VCaP (cell line): ENCODE results near the gene MAP4K4.

Experiments
- H3K27ac ChIP-seq: fragments of 450-650 bp; 2 replicates; pipeline ENCODE4 v1.5.1; 2017
- CTCF ChIP-seq: fragments of 450-650 bp; conservative IDR thresholded peaks from 2 replicates; pipeline ENCODE4 v1.5.1; 2017; ENCODE audit warnings: mild to moderate bottlenecking, moderate library complexity

Gene MAP4K4

DNA sequence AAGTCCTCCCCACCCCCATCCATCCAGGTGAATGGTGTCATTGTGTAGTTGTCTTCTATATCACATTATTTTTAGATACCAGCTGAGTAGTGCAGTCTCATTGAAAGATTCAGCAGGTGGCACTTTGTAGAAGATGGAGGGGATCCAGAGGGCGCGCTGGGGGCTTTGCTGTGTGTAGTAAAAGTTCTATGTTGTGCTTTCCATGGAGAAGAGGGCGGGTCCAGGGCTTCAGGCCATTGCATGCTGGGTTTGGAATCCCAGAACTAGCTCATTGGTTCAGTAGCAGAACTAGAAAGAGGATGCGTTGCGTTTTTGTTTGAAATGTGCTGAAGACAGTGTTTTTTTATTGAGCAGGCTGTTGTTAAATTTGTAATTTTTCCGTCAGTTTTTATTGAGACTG is 120.0 kb downstream of the MAP4K4 start:
- TF ChIP-seq CTCF = no peak
- H3K27ac ChIP-seq = no peak overlapping the region; the same call in 1 of the 2 replicates

DNA sequence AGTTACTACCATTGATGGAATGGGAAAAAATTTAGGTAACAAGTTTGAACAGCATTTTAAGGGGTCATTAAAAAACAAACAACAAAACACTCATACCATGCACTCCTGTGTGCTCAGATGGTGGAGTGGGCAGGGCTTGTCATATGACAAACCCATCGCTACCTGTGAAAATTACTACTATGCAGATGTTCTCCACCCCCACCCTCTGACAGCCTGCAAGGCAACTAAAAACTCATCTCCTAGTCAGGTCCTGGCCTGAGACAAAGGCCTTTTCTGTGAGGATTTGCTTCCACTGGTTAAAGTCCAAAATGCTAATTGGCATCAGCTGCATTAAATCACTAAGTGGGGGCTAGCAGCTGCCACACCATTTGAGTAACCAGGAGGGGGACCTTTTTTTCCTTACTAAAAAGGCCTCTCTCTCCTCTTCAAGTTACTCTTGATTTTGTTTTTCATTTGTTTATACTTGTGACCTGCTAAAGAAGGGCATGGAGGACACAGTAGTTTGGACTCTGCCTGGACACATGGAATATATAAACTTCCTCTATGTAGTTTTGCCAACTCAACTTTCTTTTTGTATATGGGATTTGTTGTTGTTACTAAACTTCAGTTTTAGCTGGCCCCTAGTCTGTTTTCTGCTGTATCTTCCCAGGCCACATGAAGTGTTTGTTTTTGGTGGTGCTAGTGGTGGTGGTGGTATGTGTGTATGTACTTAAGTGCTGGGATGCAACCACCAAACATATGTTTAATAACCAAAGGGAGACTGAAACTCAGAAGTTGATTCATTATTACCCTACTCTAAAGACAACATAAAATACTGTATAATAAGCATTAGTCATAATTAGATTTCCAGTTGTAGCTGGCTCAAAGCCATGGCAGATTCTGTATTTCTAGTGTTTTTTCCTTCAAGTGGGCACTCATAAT is 121.3 kb downstream of the MAP4K4 start:
- no peak overlapping the region for H3K27ac ChIP-seq
- TF ChIP-seq CTCF = no peak

- H3K27ac ChIP-seq = no peak overlapping the region
Measured at GRCh38 chr2:101820519-101820918, 123.0 kb downstream of the MAP4K4 start.

GRCh38 chr2:101821059-101821805 is 123.7 kb downstream of the MAP4K4 start:
- no peak overlapping the region for H3K27ac ChIP-seq
- TF ChIP-seq CTCF = no peak

More at GRCh38 chr2:101820519-101820918, 123.0 kb downstream of the MAP4K4 start:
- TF ChIP-seq CTCF = no peak

DNA sequence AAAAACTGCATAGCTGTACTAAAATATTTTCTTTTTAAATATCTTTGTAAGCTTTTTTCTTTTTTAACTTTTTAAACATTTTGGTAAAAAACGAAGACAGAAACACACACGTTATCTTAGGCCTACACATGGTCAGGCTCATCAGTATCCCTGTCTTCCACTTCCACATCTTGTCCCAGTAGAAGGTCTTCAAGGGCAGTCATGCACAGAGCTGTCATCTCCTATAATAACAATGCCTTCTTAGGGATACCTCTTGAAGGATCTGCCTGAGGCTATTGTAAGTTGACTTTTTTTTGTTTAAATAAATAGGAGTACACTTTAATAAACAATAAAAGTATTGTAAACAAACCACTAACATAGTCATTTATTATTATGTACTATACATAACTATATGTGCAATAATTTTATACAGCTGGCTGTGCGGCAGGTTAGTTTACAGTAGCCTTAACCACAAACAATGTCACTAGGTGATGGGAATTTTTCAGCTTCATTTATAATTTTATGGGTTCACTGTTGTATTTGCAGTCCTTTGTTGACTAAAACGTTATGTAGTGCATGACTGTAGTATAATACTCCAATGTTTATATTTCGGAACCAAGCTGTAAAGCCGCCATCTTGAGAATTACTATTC is 124.4 kb downstream of the MAP4K4 start:
- no peak for TF ChIP-seq CTCF
- peak overlapping the region; percentile 27; the same call in 1 of the 2 replicates for H3K27ac ChIP-seq

DNA sequence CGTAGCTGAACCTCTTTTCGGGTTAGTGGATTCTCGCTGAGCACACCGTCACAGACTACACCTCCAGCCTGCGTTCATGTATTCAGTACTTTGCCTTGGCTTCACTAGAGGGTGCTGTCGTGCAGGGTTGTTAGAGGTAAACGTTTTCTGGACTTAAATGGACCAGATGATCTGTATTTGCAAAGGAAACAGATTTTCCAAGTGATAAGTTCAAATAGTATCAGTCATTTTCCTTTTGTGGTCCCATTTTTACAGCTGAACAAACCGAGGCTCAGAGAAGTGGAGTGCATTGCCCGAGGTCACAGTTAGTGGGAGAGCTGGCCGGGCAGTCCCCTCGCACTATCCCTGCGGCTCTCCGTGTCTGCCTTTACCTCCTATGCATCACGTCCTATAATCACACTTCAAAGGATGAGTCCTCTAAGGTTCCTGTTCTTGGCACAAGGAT is 125.9 kb downstream of the MAP4K4 start:
- peak overlapping the region; percentile 27 for H3K27ac ChIP-seq
- TF ChIP-seq CTCF = peak; percentile 78

DNA sequence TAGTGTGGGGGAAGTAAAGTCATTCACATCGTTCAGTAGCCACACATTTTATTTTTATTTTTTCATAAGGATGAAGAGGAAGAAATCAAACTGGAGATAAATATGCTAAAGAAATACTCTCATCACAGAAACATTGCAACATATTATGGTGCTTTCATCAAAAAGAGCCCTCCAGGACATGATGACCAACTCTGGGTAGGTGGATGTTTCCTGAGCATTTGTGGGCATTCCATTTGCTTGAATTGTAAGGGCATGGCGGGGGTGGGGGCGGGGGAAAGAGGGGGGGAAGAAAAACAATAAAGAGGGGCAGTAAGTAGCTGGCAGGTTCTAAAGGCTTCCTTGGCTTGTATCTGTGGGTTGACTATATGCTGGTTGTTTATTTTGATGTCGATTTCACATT is 126.4 kb downstream of the MAP4K4 start:
- no peak overlapping the region; the same call in 1 of the 2 replicates for H3K27ac ChIP-seq

More for the DNA sequence above, 126.4 kb downstream of the MAP4K4 start:
- no peak for TF ChIP-seq CTCF
